Dermis blood vessel endothelial cell (primary cell): Measurements from ENCODE around the gene COQ8B. TPM values are rescaled to one million over a fixed set of nuclear protein-coding genes. Genes with fewer than 3 reads are reported as not detected.
"Not testable (repeated sequence)": the region's sequence is repeated elsewhere in the genome, so short reads cannot be mapped to it uniquely, and the experiment has no call there.

Experiments
- DNase-seq: peaks from one replicate; pipeline ENCODE4 v3.0.0; 2010
- total RNA-seq: library from RNA; depleted of rRNA; stranded (reverse); fragments of >200 nt; gene quantifications from 2 replicates; pipeline ENCODE4 v1.2.3, GENCODE V29; 2014

COQ8B gene
- total RNA-seq, 1 donor from 2014 or later: 31.8 TPM

DNA sequence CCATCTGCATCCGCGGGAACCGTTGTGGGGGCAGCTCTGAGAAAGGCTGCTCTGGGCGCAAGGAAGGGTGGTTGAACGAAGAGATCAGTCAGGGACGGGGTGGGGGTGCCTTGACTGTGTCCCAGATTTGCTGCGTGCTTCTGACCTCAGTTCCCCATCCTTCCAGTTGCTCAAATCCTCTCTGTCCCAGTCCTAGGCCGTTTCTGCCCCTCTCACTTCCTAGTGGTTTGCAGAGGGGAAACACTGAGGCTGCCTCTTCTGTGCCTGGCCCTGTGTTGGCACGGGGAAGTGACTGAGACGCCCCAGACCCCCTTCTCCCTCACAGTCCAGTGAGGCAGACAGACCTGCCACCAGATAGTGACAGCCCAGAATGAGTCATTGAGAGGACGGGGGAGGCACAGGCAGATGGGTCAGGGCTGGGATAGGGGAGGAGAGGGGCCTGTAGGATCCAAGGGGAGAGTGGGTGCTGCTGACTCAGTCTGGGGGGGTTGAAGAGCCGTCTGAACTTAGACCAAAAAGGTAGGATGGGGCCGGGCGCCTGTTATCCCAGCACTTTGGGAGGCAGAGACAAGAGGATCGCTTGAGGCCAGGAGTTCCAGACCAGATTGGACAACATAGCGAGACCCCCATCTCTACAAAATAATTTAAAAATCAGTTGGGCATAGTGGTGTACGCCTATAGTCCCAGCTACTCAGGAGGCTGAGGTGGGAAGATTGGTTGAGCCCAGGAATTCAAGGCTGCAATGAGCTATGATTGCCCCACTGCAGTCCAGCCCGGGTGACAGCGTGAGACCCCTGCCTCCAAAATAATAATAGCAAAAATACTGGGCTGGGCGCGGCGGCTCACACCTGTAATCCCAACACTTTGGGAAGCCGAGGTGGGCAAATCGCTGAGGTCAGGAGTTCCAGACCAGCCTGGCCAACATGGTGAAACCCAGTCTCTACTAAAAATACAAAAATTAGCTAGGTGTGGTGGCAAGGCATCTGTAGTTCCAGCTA is 52.7 kb downstream of the COQ8B start:
- DNase-seq: peak; percentile 19

DNA sequence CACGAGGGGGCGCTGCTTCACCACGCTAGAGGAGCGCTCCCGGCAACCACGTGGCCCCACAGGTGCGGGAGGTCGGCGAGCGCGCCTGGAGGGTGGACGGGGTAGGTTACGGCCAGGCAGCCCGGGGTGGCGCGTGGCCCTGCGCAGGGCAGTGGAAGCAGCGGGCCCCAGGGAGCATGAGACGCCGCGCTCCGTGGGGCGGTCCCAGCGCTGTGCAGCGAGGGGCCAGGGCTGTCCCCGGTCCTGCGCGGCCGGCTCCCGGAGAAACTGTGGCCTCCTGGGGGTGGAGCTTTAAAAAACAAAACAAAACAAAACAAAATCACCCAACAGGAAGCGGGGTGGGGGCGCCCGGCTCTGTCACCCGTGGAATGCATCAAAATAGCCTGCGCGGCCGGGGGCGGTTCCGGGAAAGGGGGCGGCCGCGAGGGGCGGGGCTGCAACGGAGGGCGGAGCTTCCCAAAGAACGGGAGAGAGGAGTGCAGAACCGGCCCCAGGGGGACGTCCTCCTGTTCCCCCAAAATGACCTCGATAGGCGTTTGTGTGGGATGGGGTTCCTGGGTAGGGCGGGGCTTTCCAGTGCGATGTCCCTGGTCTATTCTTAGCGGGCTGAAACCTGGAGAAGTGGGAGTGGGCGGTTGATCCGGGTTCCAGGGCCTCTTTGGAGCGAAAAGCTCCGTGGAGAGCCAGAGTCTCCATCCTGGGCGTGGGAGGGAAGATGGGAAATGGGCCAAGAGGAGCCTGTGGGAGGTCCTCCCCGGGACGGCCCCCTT is 53.6 kb downstream of the COQ8B start:
- DNase-seq: peak; percentile 92

DNA sequence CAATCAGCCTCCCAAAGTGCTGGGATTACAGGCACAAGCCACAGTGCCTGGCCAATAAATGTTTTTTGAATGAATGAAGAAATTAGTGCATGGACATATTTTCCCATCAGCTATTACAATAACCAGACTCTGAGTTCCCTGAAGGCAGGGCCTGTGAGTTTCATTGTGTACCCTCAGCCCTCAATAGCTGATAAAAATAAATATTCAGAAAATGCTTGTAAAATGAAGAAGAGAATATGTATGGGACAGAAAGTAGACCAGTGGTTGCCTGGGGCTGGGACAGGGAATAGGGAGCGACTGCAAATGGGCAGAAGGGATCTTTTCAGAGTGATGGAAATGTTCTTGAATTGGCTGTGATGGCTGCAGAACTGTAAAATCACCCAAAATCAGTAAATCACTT is 55.1 kb downstream of the COQ8B start:
- DNase-seq: no peak

GRCh38 chr19:40659566-40659965 is 57.1 kb downstream of the COQ8B start:
- DNase-seq: no peak

DNA sequence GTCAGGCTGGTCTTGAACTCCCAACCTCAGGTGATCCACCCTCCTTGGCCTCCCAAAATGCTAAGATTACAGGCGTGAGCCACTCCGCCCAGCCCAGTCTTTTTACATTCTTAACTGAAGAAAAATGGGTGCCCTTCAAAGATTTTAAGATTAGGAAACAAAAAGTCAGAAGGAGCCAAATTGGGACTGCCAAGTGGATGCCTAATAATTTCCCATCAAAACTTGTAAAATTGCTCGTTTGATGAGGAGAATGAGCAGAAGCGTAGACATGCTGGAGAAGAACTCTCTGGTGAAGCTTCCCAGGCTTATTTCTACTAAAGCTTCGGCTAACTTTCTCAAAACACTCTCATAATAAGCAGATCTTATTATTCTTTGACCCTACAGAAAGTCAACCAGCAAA is 57.6 kb downstream of the COQ8B start:
- no peak for DNase-seq

- DNase-seq: no peak
Observed at GRCh38 chr19:40658031-40658430, 58.7 kb downstream of the COQ8B start.

DNA sequence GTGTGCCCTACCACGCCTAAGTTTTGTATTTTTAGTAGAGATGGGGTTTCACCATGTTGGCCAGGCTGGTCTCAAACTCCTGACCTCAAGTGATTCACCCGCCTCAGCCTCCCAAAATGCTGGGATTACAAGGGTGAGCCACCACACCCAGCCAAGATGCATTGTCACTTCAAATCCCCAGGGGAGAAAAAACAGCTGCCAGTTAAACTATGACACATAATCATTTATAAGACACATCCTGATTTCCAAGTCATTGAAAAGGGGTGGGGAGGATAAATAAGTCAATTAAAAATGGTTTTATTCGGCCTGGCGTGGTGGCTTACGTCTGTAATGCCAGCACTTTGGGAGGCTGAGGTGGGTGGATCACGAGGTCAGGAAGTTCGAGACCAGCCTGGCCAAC is 61.0 kb downstream of the COQ8B start:
- not testable (repeated sequence) for DNase-seq

DNA sequence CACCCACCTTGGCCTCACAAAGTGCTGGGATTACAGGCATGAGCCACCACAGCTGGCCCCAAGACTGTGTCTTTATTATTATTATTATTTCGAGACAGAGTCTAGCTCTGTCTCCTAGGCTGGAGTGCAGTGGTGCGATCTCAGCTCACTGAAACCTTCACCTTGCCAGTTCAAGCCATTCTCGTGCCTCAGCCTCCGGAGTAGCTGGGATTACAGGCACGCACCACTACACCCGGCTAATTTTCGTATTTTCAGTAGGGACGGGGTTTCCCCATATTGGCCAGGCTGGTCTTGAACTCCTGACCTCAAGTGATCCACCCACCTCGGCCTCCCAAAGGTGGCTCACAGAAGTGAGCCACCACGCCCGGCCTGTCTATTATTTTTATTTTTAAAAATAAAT is 64.4 kb downstream of the COQ8B start:
- not testable (repeated sequence) for DNase-seq

- no peak for DNase-seq
Observed at GRCh38 chr19:40650749-40651305, 65.9 kb downstream of the COQ8B start.

DNA sequence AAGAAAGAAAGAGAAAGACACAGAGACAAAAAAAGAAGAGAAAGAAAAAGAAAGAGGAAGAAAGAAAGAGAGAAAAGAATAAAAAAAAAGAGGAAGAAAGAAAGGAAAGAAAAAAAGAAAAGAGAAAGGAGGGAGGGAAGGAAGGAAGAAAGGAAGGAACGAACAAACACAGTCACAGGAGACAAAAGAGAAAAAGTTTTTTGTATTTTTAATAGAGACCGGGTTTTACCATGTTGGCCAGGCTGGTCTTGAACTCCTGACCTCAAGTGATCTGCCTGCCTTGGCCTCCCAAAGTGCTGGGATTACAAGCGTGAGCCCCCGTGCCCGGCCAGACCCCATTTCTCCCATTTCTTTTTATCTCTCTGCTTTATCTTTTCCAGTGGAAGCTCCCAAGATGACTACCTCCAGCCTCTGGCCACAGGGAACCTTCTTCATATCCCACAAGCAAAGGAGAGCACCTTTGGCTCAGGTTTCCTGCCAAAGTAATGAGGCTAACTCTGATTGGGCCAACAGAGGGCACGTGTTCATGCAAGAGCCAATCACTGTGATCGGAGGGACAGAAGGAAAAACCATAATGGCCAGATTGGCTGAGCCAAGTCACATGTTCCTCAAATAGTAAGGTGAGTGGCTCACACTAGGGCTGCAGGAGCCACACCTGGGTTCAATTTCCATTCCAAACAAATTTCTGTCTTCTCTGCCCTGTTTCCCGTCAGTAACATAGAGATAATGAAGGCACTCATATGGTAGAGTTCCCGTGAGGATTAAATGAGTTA is 66.6 kb downstream of the COQ8B start:
- not testable (repeated sequence) for DNase-seq

GRCh38 chr19:40646743-40647254 is 69.9 kb downstream of the COQ8B start:
- no peak for DNase-seq

GRCh38 chr19:40642757-40643305 is 73.9 kb downstream of the COQ8B start:
- DNase-seq: no peak

DNA sequence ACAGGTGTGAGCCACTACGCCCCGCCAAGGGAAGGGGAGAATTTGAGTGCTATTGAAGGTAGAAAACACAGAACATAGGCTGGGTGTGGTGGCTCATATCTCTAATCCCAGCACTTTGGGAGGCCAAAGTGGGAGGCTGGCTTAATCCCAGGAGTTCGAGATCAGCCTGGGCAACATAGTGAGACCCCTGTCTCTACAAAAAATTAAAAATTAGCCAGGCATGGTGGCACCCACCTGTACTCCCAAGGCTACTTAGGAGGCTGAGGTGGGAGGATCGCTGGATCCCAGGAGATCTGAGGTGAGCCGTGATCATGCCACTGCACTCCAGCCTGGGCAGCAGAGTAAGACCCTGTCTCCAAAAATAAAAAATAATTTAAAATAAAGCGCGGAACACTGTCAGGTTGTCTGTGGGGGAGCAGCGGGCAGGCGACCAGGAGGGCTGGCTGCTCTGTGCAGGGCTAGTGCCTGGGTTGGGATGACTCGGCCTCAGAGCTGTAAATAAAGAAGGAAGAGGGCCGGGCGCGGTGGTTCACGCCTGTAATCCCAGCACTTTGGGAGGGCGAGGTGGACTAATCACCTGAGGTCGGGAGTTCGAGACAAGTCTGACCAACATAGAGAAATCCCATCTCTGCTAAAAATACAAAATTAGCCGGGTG is 74.5 kb downstream of the COQ8B start:
- DNase-seq: no peak

Other genes starting within 250 kb of the COQ8B start
- 0.05 and 0.17 TPM in 2 replicates for gene SPTBN4, start 249.9 kb downstream of the COQ8B start, total RNA-seq
- gene SHKBP1, start 140.0 kb downstream of the COQ8B start, total RNA-seq: 27.7 and 67.0 TPM in 2 replicates
- gene LTBP4, start 115.5 kb downstream of the COQ8B start, total RNA-seq: 16.8 and 25.2 TPM in 2 replicates
- gene NUMBL, start 26.2 kb downstream of the COQ8B start, total RNA-seq: 27.2 and 48.0 TPM in 2 replicates
- gene ITPKC, start 226 bp upstream of the COQ8B start, total RNA-seq: 30.6 and 33.4 TPM in 2 replicates
- 1.0 and 2.0 TPM in 2 replicates for gene ACTMAP, start 33.6 kb upstream of the COQ8B start, total RNA-seq
- gene SNRPA, start 34.3 kb upstream of the COQ8B start, total RNA-seq: 22.1 and 45.8 TPM in 2 replicates
- 0.68 TPM in 1 of 2 replicates, not detected in the other for gene MIA, start 58.6 kb upstream of the COQ8B start, total RNA-seq
- gene RAB4B, start 61.4 kb upstream of the COQ8B start, total RNA-seq: 15.6 and 21.3 TPM in 2 replicates
- gene EGLN2, start 82.3 kb upstream of the COQ8B start, total RNA-seq: 159 and 197 TPM in 2 replicates
- gene CYP2A6, start 133.6 kb upstream of the COQ8B start, total RNA-seq: not detected in 2 replicates
- gene CYP2A7, start 165.3 kb upstream of the COQ8B start, total RNA-seq: not detected in 2 replicates